Measurements from ENCODE around the gene ICA1. TPM values are rescaled to one million over a fixed set of nuclear protein-coding genes. Genes with fewer than 3 reads are reported as not detected.

The ICA1 gene
- total and polyA plus RNA-seq, 10 donors = 9.6 to 45.7 (median 27.0) TPM

GRCh38 chr7:8206956-8207355, 55.0 kb downstream of the ICA1 start:
- Histone ChIP-seq H3K9me3 (no peaks in the 10 kb centered on the region), H3K4me3 (no peak overlapping the region), H3K36me3 (no peaks in the 10 kb centered on the region), H3K27ac (no peak overlapping the region), H3K27me3 (replicated peaks in 1 of 7) (no peaks in the 10 kb centered on the region), H3K4me1 (peaks cover 0 to 8% (median 2%) of the 10 kb centered on the region in 6 donors)
- intact Hi-C loops (cut with DNase I; ENCODE audit: low total_unique reads) = no loop called here
- TF ChIP-seq, protein P1, sequence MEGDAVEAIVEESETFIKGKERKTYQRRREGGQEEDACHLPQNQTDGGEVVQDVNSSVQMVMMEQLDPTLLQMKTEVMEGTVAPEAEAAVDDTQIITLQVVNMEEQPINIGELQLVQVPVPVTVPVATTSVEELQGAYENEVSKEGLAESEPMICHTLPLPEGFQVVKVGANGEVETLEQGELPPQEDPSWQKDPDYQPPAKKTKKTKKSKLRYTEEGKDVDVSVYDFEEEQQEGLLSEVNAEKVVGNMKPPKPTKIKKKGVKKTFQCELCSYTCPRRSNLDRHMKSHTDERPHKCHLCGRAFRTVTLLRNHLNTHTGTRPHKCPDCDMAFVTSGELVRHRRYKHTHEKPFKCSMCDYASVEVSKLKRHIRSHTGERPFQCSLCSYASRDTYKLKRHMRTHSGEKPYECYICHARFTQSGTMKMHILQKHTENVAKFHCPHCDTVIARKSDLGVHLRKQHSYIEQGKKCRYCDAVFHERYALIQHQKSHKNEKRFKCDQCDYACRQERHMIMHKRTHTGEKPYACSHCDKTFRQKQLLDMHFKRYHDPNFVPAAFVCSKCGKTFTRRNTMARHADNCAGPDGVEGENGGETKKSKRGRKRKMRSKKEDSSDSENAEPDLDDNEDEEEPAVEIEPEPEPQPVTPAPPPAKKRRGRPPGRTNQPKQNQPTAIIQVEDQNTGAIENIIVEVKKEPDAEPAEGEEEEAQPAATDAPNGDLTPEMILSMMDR (IDR thresholded peaks at IDR 0.05 in 8 of 11, conservative IDR thresholded peaks at IDR 0.05 in 3 of 11) = no peak
- TF ChIP-seq POLR2A (IDR thresholded peaks at IDR 0.05) (no peak), POLR2AphosphoS5 (IDR thresholded peaks at IDR 0.05) (no peak)
- DNase-seq = no peak
- WGBS, 5 donors = 91 to 98% (median 95%) methylated on average over 1 of the region's 1 CpG

DNA sequence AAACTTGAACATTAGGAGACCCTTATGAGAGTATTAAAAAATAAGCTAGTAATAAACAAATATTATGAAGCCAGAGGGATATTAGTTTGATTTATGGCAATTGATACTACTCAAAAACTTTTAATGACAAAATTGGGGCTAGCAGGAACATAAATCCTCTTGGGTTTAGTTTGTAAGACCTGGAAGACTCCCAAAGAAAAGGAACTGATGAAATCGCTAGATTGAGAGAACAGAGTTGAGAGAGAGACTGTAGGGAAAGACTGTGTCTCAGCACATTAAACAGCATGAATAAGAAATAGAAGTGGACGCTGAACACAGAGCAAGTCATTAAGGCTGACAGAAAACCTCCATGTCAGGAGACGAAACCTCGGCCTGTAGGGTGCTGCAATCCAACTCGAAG, 56.4 kb downstream of the ICA1 start:
- DNase-seq = no peak
- H3K4me1 ChIP-seq = peaks cover 0 to 14% (median 2%) of the 10 kb centered on the region in 6 donors
- no peaks in the 10 kb centered on the region for H3K9me3 ChIP-seq
- intact Hi-C loops (cut with DNase I; ENCODE audit: low total_unique reads) = no loop called here
- H3K27me3 ChIP-seq (replicated peaks in 1 of 7) = no peaks in the 10 kb centered on the region
- TF ChIP-seq POLR2AphosphoS5 (IDR thresholded peaks at IDR 0.05) = no peak
- TF ChIP-seq, protein P1 (IDR thresholded peaks at IDR 0.05 in 8 of 11, conservative IDR thresholded peaks at IDR 0.05 in 3 of 11) = no peak
- TF ChIP-seq POLR2A (IDR thresholded peaks at IDR 0.05) = no peak
- H3K36me3 ChIP-seq = no peaks in the 10 kb centered on the region
- H3K4me3 ChIP-seq = no peak overlapping the region
- WGBS, 5 donors = 85 to 96% (median 90%) methylated on average over 5 of the region's 5 CpGs
- H3K27ac ChIP-seq = no peak overlapping the region

DNA sequence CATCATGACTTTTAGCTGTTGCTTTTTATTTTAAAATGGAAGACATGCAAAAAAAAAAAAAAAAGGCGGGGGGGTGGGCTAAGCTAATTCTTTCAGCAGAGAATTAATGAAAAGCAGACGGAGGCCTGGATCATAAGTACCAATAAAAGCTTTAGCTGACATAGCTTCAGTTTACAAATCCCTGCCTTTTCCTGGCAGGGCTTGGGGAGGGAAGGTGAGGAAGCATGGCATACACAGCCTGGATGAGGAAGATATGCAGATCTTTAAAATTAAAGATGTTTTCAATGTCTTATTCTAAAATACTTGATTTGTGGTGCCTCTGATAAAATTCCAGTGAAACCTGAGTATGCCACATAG, 57.0 kb downstream of the ICA1 start:
- no peaks in the 10 kb centered on the region for H3K27me3 ChIP-seq (replicated peaks in 1 of 7)
- H3K27ac ChIP-seq = no peak overlapping the region
- TF ChIP-seq POLR2AphosphoS5 (IDR thresholded peaks at IDR 0.05) = no peak
- TF ChIP-seq, protein P1 (IDR thresholded peaks at IDR 0.05 in 8 of 11, conservative IDR thresholded peaks at IDR 0.05 in 3 of 11) = no peak
- TF ChIP-seq POLR2A (IDR thresholded peaks at IDR 0.05) = no peak
- H3K36me3 ChIP-seq = no peaks in the 10 kb centered on the region
- intact Hi-C loops (cut with DNase I; ENCODE audit: low total_unique reads) = no loop called here
- no peak overlapping the region for H3K4me3 ChIP-seq
- no peak for DNase-seq
- H3K9me3 ChIP-seq = no peaks in the 10 kb centered on the region
- WGBS, 5 donors = 89 to 100% (median 96%) methylated on average over 2 of the region's 2 CpGs
- H3K4me1 ChIP-seq = peaks cover 0 to 14% (median 2%) of the 10 kb centered on the region in 6 donors

- H3K27me3 ChIP-seq (replicated peaks in 1 of 7) = no peaks in the 10 kb centered on the region
- WGBS, 5 donors = 91 to 94% (median 92%) methylated on average over 7 of the region's 7 CpGs
- intact Hi-C loops (cut with DNase I; ENCODE audit: low total_unique reads) = no loop called here
- H3K36me3 ChIP-seq = no peaks in the 10 kb centered on the region
- H3K4me1 ChIP-seq = peaks cover 0 to 14% (median 2%) of the 10 kb centered on the region in 6 donors
- no peak for TF ChIP-seq POLR2AphosphoS5 (IDR thresholded peaks at IDR 0.05)
- TF ChIP-seq, protein P1 (IDR thresholded peaks at IDR 0.05 in 8 of 11, conservative IDR thresholded peaks at IDR 0.05 in 3 of 11) = no peak
- TF ChIP-seq POLR2A (IDR thresholded peaks at IDR 0.05) = no peak
- H3K27ac ChIP-seq = no peak overlapping the region
- H3K9me3 ChIP-seq = no peaks in the 10 kb centered on the region
- DNase-seq = no peak
- H3K4me3 ChIP-seq = no peak overlapping the region
These were observed 57.5 kb downstream of the ICA1 start for GRCh38 chr7:8204339-8205030.

Data from spleen (tissue), 11 donors.